GM12801 (cell line): Measurements from ENCODE around the gene SYN1.

Experiments used
- TF ChIP-seq, protein P1 (sequence below): IDR thresholded peaks from one replicate; pipeline ENCODE4 v1.5.1; 2011; ENCODE audit warnings: control low read depth; ENCODE audit not compliant: insufficient read length; ENCODE audit errors: extremely low read depth

SYN1 gene

DNA sequence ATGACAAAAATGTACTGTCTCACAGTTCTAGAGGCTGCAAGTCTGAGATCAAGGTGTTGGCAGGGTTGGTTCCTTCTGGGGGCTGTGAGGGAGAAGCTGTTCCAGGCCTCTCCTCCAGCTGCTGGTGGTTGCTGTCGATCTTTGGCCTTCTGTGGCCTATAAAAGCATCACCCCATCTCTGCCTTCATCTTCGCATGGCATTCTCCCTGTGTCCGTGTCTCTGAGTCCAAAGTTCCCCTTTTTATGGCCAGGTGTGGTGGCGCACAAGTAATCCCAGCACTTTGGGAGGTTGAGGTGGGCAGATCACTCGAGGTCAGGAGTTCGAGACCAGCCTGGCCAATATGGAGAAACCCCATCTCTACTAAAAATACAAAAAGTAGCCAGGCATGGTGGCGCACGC is 90.1 kb downstream of the SYN1 start:
- TF ChIP-seq, protein P1, sequence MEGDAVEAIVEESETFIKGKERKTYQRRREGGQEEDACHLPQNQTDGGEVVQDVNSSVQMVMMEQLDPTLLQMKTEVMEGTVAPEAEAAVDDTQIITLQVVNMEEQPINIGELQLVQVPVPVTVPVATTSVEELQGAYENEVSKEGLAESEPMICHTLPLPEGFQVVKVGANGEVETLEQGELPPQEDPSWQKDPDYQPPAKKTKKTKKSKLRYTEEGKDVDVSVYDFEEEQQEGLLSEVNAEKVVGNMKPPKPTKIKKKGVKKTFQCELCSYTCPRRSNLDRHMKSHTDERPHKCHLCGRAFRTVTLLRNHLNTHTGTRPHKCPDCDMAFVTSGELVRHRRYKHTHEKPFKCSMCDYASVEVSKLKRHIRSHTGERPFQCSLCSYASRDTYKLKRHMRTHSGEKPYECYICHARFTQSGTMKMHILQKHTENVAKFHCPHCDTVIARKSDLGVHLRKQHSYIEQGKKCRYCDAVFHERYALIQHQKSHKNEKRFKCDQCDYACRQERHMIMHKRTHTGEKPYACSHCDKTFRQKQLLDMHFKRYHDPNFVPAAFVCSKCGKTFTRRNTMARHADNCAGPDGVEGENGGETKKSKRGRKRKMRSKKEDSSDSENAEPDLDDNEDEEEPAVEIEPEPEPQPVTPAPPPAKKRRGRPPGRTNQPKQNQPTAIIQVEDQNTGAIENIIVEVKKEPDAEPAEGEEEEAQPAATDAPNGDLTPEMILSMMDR = no peak

DNA sequence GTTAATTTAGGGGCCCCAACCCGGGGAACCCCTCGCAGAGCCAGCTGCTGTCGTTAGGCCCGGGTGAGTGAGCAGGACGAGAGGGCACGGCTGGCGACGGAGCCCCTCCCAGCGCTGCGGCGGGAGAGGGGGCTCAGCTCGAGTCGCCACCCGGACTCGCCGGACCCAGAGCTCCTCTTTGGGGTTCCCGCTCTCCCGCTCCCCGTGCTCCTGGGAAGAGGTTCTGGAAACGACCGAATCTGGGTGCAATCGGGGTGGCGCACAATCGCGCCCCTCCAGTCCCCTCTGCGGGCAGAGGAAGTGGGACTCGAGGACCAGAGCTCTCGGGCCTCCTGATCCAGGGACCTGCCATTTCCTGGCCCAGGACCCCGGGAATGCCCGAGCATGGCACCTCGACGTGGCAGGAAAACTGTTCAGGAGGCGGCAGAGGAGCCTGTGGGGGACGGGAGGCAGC is 95.9 kb downstream of the SYN1 start:
- TF ChIP-seq, protein P1 = no peak

DNA sequence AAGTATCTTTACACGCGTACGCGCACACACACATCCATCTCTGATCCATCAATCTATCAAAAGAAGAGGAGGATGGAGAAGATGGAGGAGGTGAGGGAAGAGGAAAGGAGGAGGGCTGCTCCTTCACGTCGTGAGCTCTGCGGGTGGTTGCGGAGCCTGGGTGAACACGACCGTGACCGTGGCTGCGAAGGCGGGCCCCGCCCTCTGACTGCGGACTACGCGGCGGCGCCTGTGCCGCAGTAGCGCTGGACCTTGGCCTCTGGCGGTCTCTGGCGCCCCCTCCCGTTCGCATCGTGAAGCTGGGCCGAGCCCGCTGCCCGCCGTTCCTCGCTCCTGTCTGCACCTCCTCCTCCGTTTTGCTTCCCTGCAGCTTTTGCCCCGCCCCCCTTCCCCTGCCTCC is 96.4 kb downstream of the SYN1 start:
- TF ChIP-seq, protein P1 = no peak
